ENCODE data around the gene EPS15.

DNA sequence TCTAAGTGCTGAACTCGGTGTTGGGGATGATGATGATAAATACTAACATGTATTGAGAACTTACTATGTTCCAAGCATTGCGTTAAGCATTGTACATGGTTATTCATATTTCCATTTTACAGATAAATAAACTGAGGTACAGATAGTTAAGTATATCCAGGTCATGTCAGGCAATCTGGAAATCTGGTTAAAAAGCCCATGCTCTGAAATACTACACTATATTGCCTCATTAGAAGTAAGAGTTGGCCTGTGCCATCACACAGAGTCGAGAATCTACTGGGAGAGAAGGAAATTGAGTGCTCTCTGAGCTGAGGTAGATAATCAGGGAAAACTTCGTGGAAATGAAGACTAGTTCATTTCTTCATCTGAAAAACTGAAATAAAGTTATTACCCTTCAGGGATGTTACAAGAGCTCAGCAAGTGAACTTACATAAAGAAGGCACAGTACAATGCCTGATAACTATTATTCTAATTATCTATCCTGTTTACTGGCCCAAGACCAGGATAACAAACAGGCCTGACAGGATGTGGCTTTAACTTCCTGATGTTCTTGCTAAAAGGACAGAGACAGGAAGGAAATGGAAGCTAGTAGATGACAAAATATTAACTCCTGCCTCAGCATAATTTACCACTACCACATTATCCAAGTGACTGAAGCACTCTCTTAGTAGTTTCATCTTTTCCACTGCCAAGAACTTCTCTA lies 85.6 kb downstream of the EPS15 start:
- TF ChIP-seq POLR2A (IDR thresholded peaks at IDR 0.05; ENCODE audit: control extremely low read depth in 1 of 2, low read depth in 2 of 2, low read length in 2 of 2) (no peak), JUND (IDR thresholded peaks at IDR 0.05; ENCODE audit: low read length) (no peak), BRCA1 (IDR thresholded peaks at IDR 0.05; ENCODE audit: low read depth, low read length) (no peak), TBP (IDR thresholded peaks at IDR 0.05; ENCODE audit: low read depth, low read length) (no peak), EZH2 (IDR thresholded peaks at IDR 0.05; ENCODE audit: low read depth, low read length, severe bottlenecking) (no peak), ZNF274 (IDR thresholded peaks at IDR 0.05; ENCODE audit: borderline replicate concordance, extremely low read depth, low read length) (no peak)
- TF ChIP-seq, protein P1, sequence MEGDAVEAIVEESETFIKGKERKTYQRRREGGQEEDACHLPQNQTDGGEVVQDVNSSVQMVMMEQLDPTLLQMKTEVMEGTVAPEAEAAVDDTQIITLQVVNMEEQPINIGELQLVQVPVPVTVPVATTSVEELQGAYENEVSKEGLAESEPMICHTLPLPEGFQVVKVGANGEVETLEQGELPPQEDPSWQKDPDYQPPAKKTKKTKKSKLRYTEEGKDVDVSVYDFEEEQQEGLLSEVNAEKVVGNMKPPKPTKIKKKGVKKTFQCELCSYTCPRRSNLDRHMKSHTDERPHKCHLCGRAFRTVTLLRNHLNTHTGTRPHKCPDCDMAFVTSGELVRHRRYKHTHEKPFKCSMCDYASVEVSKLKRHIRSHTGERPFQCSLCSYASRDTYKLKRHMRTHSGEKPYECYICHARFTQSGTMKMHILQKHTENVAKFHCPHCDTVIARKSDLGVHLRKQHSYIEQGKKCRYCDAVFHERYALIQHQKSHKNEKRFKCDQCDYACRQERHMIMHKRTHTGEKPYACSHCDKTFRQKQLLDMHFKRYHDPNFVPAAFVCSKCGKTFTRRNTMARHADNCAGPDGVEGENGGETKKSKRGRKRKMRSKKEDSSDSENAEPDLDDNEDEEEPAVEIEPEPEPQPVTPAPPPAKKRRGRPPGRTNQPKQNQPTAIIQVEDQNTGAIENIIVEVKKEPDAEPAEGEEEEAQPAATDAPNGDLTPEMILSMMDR (IDR thresholded peaks at IDR 0.05; ENCODE audit: control extremely low read depth in 1 of 3, insufficient read depth in 1 of 3, low read depth in 1 of 3, low read length in 3 of 3) = no peak

All from H1 (cell line).